ENCODE measurements around the gene PIGT. TPM values are rescaled to one million over a fixed set of nuclear protein-coding genes. Genes with fewer than 3 reads are reported as not detected.

Gene PIGT
- total RNA-seq, 1 experiment from 2014 or later: 108 TPM

DNA sequence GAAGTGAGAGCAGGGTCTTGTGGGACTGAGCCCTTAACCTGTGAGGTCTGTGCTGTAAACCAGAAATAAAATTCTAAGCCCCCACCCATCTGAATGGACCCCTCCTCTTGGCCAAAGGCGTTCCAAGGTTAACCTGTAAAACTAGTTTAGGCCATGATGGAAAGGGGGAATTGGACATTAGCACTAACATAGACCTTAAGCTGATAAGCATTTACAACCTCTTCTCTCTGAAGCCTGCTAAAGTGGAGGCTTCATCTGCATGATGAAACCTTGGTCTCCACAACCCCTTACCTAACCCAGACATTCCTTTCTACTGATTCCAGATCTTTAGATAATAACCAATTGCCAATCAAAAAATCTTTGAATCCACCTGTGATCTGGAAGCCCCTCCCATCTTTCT is 25.8 kb downstream of the PIGT start:
- H3K4me3 ChIP-seq (ENCODE audit: low read depth in 2 of 2, low read length in 2 of 2): no peak overlapping the region
- TF ChIP-seq, protein P1, sequence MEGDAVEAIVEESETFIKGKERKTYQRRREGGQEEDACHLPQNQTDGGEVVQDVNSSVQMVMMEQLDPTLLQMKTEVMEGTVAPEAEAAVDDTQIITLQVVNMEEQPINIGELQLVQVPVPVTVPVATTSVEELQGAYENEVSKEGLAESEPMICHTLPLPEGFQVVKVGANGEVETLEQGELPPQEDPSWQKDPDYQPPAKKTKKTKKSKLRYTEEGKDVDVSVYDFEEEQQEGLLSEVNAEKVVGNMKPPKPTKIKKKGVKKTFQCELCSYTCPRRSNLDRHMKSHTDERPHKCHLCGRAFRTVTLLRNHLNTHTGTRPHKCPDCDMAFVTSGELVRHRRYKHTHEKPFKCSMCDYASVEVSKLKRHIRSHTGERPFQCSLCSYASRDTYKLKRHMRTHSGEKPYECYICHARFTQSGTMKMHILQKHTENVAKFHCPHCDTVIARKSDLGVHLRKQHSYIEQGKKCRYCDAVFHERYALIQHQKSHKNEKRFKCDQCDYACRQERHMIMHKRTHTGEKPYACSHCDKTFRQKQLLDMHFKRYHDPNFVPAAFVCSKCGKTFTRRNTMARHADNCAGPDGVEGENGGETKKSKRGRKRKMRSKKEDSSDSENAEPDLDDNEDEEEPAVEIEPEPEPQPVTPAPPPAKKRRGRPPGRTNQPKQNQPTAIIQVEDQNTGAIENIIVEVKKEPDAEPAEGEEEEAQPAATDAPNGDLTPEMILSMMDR (IDR thresholded peaks at IDR 0.05): no peak
- no peak for TF ChIP-seq POLR2AphosphoS5 (IDR thresholded peaks at IDR 0.05; ENCODE audit: low read depth, low read length)
- TF ChIP-seq, protein P2, sequence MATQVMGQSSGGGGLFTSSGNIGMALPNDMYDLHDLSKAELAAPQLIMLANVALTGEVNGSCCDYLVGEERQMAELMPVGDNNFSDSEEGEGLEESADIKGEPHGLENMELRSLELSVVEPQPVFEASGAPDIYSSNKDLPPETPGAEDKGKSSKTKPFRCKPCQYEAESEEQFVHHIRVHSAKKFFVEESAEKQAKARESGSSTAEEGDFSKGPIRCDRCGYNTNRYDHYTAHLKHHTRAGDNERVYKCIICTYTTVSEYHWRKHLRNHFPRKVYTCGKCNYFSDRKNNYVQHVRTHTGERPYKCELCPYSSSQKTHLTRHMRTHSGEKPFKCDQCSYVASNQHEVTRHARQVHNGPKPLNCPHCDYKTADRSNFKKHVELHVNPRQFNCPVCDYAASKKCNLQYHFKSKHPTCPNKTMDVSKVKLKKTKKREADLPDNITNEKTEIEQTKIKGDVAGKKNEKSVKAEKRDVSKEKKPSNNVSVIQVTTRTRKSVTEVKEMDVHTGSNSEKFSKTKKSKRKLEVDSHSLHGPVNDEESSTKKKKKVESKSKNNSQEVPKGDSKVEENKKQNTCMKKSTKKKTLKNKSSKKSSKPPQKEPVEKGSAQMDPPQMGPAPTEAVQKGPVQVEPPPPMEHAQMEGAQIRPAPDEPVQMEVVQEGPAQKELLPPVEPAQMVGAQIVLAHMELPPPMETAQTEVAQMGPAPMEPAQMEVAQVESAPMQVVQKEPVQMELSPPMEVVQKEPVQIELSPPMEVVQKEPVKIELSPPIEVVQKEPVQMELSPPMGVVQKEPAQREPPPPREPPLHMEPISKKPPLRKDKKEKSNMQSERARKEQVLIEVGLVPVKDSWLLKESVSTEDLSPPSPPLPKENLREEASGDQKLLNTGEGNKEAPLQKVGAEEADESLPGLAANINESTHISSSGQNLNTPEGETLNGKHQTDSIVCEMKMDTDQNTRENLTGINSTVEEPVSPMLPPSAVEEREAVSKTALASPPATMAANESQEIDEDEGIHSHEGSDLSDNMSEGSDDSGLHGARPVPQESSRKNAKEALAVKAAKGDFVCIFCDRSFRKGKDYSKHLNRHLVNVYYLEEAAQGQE (IDR thresholded peaks at IDR 0.05; ENCODE audit: insufficient read depth in 1 of 2, low read depth in 2 of 2, low read length in 1 of 2): no peak
- TF ChIP-seq TCF7L2 (IDR thresholded peaks at IDR 0.05; ENCODE audit: low read depth, low read length): no peak
- TF ChIP-seq SIN3A (IDR thresholded peaks at IDR 0.05; ENCODE audit: borderline replicate concordance, insufficient read depth, low read depth, low read length): no peak
- H3K4me1 ChIP-seq (ENCODE audit: control insufficient read depth, insufficient read depth, low read length): peaks cover 4% of the 10 kb centered on the region; the same call in 1 of the 2 replicates
- in situ Hi-C loops (cut with HindIII; ENCODE audit: low pct_unique_long_range_greater_than_20kb, low sequenced_read_pairs): no loop called here
- ATAC-seq (no peak), DNase-seq (ENCODE audit: low read depth, low spot score) (no peak)
- ChIA-PET CTCF (no interaction called here), POLR2A (no interaction called here)
- no TSS peak for BruUV-seq (replicated peaks)
- peaks cover 8% of the 10 kb centered on the region; the same call in 1 of the 2 replicates for H3K27me3 ChIP-seq (ENCODE audit: control insufficient read depth, insufficient read depth, low read length)
- no peaks in the 10 kb centered on the region for H3K36me3 ChIP-seq (ENCODE audit: control insufficient read depth, insufficient read depth, low read length)
- no peak overlapping the region for H3K27ac ChIP-seq (ENCODE audit: low read length)
- no peaks in the 10 kb centered on the region for H3K9me3 ChIP-seq (ENCODE audit: control insufficient read depth, insufficient read depth, low read depth, low read length)
- intact Hi-C loops (cut with micrococcal nuclease; ENCODE audit: unreplicated experiment): no loop called here

DNA sequence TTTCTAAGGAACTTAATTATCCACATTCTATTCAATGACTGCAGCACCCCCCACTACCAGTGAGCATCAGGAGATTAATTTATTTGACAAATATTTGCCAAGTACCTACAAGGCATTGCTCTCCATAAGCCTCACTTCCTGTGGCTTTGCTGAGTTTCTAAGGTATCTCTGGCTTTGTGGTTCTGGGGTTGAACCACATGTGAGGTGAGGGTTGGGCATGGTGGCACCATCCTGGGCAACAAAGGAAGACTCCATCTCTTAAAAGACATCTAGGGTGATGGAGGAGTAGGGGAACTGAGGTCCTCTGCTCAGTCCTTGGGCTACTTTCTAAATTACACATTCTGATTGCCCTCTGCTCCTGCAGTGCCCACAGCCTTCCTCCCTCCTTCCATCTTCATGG is 28.1 kb downstream of the PIGT start:
- ChIA-PET POLR2A (no interaction called here), CTCF (interaction anchor here (0.6 kb wide), 1 partner anchor 96 kb away, joined by 3 read pairs; no protein-coding TSS in a partner anchor)
- H3K27me3 ChIP-seq (ENCODE audit: control insufficient read depth, insufficient read depth, low read length): peaks cover 9% of the 10 kb centered on the region; the same call in 1 of the 2 replicates
- BruUV-seq (replicated peaks): no TSS peak
- H3K4me1 ChIP-seq (ENCODE audit: control insufficient read depth, insufficient read depth, low read length): no peaks in the 10 kb centered on the region
- no peaks in the 10 kb centered on the region for H3K36me3 ChIP-seq (ENCODE audit: control insufficient read depth, insufficient read depth, low read length)
- TF ChIP-seq TCF7L2 (IDR thresholded peaks at IDR 0.05; ENCODE audit: low read depth, low read length): no peak
- no peak for TF ChIP-seq POLR2AphosphoS5 (IDR thresholded peaks at IDR 0.05; ENCODE audit: low read depth, low read length)
- TF ChIP-seq, protein P2 (IDR thresholded peaks at IDR 0.05; ENCODE audit: insufficient read depth in 1 of 2, low read depth in 2 of 2, low read length in 1 of 2): no peak
- TF ChIP-seq SIN3A (IDR thresholded peaks at IDR 0.05; ENCODE audit: borderline replicate concordance, insufficient read depth, low read depth, low read length): no peak
- TF ChIP-seq, protein P1 (IDR thresholded peaks at IDR 0.05): no peak
- no peak for ATAC-seq
- no peaks in the 10 kb centered on the region for H3K9me3 ChIP-seq (ENCODE audit: control insufficient read depth, insufficient read depth, low read depth, low read length)
- H3K4me3 ChIP-seq (ENCODE audit: low read depth in 2 of 2, low read length in 2 of 2): no peak overlapping the region
- no peak for DNase-seq (ENCODE audit: low read depth, low spot score)
- H3K27ac ChIP-seq (ENCODE audit: low read length): no peak overlapping the region
- intact Hi-C loops (cut with micrococcal nuclease; ENCODE audit: unreplicated experiment) (no loop called here), in situ Hi-C loops (cut with HindIII; ENCODE audit: low pct_unique_long_range_greater_than_20kb, low sequenced_read_pairs) (no loop called here)
